NCI-H82 (cell line): ENCODE results near the gene OSBP2.
"Not testable (repeated sequence)": the region's sequence is repeated elsewhere in the genome, so short reads cannot be mapped to it uniquely, and the experiment has no call there.

Experiments
- DNase-seq: peaks from one replicate; lab custom pipeline; 2025; lab: John Stamatoyannopoulos, UW

Gene OSBP2

GRCh38 chr22:30694640-30695350, at the start of gene OSBP2:
Gene OSBP2 (plus strand): TSS chr22:30694874. CDS start chr22:30694910, 36 bp downstream.
- peak; percentile 45 for DNase-seq

GRCh38 chr22:30646518-30647160, 48.0 kb upstream of the OSBP2 start:
- DNase-seq, result no peak

GRCh38 chr22:30647536-30647935, 47.1 kb upstream of the OSBP2 start:
- no peak for DNase-seq

GRCh38 chr22:30648825-30649224, 45.8 kb upstream of the OSBP2 start:
- DNase-seq, result no peak

- no peak for DNase-seq
Measured at GRCh38 chr22:30649430-30650007, 45.2 kb upstream of the OSBP2 start.

GRCh38 chr22:30650508-30651116, 44.1 kb upstream of the OSBP2 start:
- DNase-seq, result no peak

GRCh38 chr22:30652852-30653251, 41.8 kb upstream of the OSBP2 start:
- peak; percentile 9 for DNase-seq

GRCh38 chr22:30654361-30654760, 40.3 kb upstream of the OSBP2 start:
- no peak for DNase-seq

- no peak for DNase-seq
Measured at GRCh38 chr22:30655532-30655931, 39.1 kb upstream of the OSBP2 start.

GRCh38 chr22:30662040-30662439, 32.6 kb upstream of the OSBP2 start:
- no peak for DNase-seq

GRCh38 chr22:30664798-30665197, 29.9 kb upstream of the OSBP2 start:
- DNase-seq, result no peak

- no peak for DNase-seq
Measured at GRCh38 chr22:30665266-30665665, 29.4 kb upstream of the OSBP2 start.

- DNase-seq, result no peak
Measured at GRCh38 chr22:30665786-30666185, 28.9 kb upstream of the OSBP2 start.

GRCh38 chr22:30667107-30667493, 27.6 kb upstream of the OSBP2 start:
- DNase-seq, result no peak

GRCh38 chr22:30667494-30668385, 26.9 kb upstream of the OSBP2 start, which contains the start of gene DUSP18:
Gene DUSP18 (minus strand): TSS chr22:30667875. CDS start chr22:30664003, 3,872 bp downstream.
- DNase-seq, result peak; percentile 92

GRCh38 chr22:30668386-30668710, 26.3 kb upstream of the OSBP2 start:
- peak; percentile 30 for DNase-seq

GRCh38 chr22:30671071-30671470, 23.6 kb upstream of the OSBP2 start:
- DNase-seq, result no peak

GRCh38 chr22:30673136-30673535, 21.5 kb upstream of the OSBP2 start:
- DNase-seq, result no peak

GRCh38 chr22:30674482-30674881, 20.2 kb upstream of the OSBP2 start:
- DNase-seq, result no peak

- DNase-seq, result peak; percentile 76
Measured at GRCh38 chr22:30675436-30675835, 19.2 kb upstream of the OSBP2 start.

GRCh38 chr22:30676565-30676964, 18.1 kb upstream of the OSBP2 start:
- not testable (repeated sequence) for DNase-seq
